22Rv1 (cell line): ENCODE data around the gene U2AF1L4.

ENCODE experiments used
- ZFX ChIP-seq: fragments of 450-650 bp; IDR thresholded peaks from 2 replicates; pipeline ENCODE4 v1.6.1; 2017; ENCODE audit warnings: antibody characterized with exemption, borderline replicate concordance
- TF ChIP-seq, protein P1 (sequence below): fragments of 450-650 bp; IDR thresholded peaks from 2 replicates; pipeline ENCODE4 v1.5.1; 2017; ENCODE audit warnings: mild to moderate bottlenecking

DNA sequence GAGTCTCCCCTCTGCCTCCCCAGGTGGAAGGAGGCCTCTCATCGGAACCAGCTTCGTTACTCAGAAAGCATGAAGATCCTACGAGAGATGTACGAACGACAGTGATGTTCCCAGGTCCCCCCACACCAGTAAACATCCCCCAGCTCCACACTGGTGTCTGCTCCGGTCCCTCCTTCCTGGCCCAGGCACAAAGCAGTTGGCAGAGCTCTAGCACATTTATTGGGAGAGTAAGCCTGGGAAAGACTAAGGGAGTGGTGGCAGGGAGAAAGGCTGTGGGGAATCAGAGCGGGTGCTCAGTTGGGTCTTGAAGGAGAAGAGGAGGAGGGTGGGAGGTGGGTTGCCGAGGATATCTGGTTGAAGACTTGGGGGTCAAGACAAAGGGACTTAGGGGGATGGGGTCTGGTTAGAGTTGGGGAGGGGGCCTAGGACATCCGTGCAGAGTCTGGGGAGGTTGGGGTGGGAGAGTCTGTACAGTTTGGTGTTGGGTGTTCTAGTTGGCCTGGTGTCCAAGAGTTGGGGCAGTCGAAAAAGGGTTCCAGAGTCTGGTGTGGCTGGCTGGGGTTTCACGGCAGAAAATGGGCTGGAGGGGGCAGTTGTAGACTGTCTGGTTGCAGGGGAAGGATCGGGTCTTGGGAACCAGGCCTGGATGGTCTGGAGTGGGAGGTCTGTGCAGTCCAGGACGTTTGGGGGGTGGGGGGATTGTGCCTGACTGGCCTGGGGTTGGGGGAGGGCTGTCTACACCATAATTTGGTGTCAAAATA lies 9.3 kb upstream of the U2AF1L4 start:
- TF ChIP-seq, protein P1, sequence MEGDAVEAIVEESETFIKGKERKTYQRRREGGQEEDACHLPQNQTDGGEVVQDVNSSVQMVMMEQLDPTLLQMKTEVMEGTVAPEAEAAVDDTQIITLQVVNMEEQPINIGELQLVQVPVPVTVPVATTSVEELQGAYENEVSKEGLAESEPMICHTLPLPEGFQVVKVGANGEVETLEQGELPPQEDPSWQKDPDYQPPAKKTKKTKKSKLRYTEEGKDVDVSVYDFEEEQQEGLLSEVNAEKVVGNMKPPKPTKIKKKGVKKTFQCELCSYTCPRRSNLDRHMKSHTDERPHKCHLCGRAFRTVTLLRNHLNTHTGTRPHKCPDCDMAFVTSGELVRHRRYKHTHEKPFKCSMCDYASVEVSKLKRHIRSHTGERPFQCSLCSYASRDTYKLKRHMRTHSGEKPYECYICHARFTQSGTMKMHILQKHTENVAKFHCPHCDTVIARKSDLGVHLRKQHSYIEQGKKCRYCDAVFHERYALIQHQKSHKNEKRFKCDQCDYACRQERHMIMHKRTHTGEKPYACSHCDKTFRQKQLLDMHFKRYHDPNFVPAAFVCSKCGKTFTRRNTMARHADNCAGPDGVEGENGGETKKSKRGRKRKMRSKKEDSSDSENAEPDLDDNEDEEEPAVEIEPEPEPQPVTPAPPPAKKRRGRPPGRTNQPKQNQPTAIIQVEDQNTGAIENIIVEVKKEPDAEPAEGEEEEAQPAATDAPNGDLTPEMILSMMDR = no peak
- no peak for TF ChIP-seq ZFX
